Gastroesophageal sphincter (tissue), 3 donors: Measurements from ENCODE around the gene NCOA5.

ENCODE experiments used
- CTCF ChIP-seq, 4 experiments: fragments of 200-600 bp in 2 of 4; fragments of 450-650 bp in 2 of 4; sonication (generic) in 1 of 4; IDR thresholded peaks; one replicate each; pipeline ENCODE4 v1.5.1; 2017 to 2019; ENCODE audit warnings: antibody characterized with exemption in 4 of 4, mild to moderate bottlenecking in 2 of 4, moderate library complexity in 2 of 4
- EP300 ChIP-seq: sonication (generic); formaldehyde crosslinking; IDR thresholded peaks from one replicate; pipeline ENCODE4 v1.6.1; 2017; ENCODE audit warnings: antibody characterized with exemption, mild to moderate bottlenecking
- POLR2A ChIP-seq, 2 donors: fragments of 450-650 bp; IDR thresholded peaks; one replicate each; pipeline ENCODE4 v1.6.1; 2017; ENCODE audit warnings: antibody characterized with exemption in 2 of 2, mild to moderate bottlenecking in 2 of 2, moderate library complexity in 1 of 2
- POLR2AphosphoS5 ChIP-seq: sonication (generic); formaldehyde crosslinking; IDR thresholded peaks from one replicate; pipeline ENCODE4 v1.6.1; 2017; ENCODE audit warnings: antibody characterized with exemption

DNA sequence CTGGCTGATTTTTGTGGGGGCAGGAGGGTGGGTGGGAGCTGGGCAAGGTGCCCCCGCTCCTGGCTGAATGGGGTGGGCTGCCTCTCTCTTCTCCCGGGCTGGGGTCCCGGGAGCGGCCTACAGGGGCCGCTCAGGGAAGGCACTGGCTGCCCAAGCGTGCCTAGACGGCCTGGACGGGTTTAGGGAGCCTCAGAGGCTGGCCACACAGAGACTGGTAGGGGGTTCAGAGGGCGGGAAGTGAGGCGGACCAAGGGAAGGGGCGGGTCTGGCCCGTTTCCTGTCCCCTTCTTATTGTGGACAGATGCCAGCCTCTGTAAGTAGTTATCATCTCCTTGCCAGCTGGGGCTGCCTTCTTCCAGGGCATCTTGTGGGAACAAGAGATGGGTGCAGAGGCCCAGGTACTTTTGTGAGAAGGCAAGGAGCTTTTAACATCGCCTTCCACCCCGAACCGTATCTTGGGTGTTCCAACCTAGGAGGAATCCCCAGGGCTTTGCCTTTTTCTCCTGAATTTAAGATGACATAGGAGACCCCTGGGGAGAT is 28.8 kb upstream of the NCOA5 start:
- no peak for TF ChIP-seq CTCF (IDR thresholded peaks at IDR 0.05)
- TF ChIP-seq EP300: no peak
- no peak for TF ChIP-seq POLR2A (IDR thresholded peaks at IDR 0.05)
- no peak for TF ChIP-seq POLR2AphosphoS5
